ENCODE data around the gene NUTM2A. TPM values are rescaled to one million over a fixed set of nuclear protein-coding genes. Genes with fewer than 3 reads are reported as not detected.
"Not testable (repeated sequence)": the region's sequence is repeated elsewhere in the genome, so short reads cannot be mapped to it uniquely, and the experiment has no call there.

NUTM2A gene
- total and polyA plus RNA-seq, 9 of the 15 experiments (the other 6 are each of a cell fraction or from before 2014, with no cell fraction given), result 0.07 to 2.8 (median 0.83) TPM; not detected in 2

- DNase-seq (ENCODE audit: extremely low read depth in 1 of 4, low spot score in 3 of 4); POLR2A ChIA-PET; H3K27ac ChIP-seq (ENCODE audit: extremely low read depth, low read depth, low read length); H3K4me1 ChIP-seq (replicated peaks in 1 of 2; ENCODE audit: control insufficient read depth in 2 of 2, insufficient read depth in 2 of 2, low read length in 2 of 2); H3K36me3 ChIP-seq (ENCODE audit: control insufficient read depth, insufficient read depth, low read length); H3K4me3 ChIP-seq; H3K27me3 ChIP-seq (ENCODE audit: control insufficient read depth in 2 of 2, insufficient read depth in 2 of 2, low read length in 2 of 2); H3K4me2 ChIP-seq (ENCODE audit: insufficient read depth, low read length); intact Hi-C loops (cut with micrococcal nuclease); H3K9me3 ChIP-seq (replicated peaks; ENCODE audit: control insufficient read depth, insufficient read depth, low read depth, low read length); CTCF ChIA-PET (ENCODE audit: low intra/inter-chr PET ratio); H3K9ac ChIP-seq (ENCODE audit: insufficient read depth in 1 of 2, low read depth in 2 of 2, low read length in 2 of 2); H3K9me1 ChIP-seq (ENCODE audit: control insufficient read depth, insufficient read depth, low read length); FAIRE-seq; H2AFZ ChIP-seq (ENCODE audit: low read depth, low read length); BruUV-seq (replicated peaks); in situ Hi-C loops (cut with MboI); H4K20me1 ChIP-seq (replicated peaks; ENCODE audit: control insufficient read depth, insufficient read depth, low read length); H3K79me2 ChIP-seq (ENCODE audit: control insufficient read depth, insufficient read depth, low read length); ATAC-seq: not testable (repeated sequence)
- 93% methylated on average over 2 of the region's 6 CpGs for WGBS (ENCODE audit: insufficient coverage, low coverage, missing lambda C conversion rate)
Observed at GRCh38 chr10:87239346-87239808, 14.1 kb downstream of the NUTM2A start.

GRCh38 chr10:87242192-87242591, 16.9 kb downstream of the NUTM2A start:
- CTCF ChIA-PET (ENCODE audit: low intra/inter-chr PET ratio); H3K4me3 ChIP-seq; H3K36me3 ChIP-seq (ENCODE audit: control insufficient read depth, insufficient read depth, low read length); H3K27me3 ChIP-seq (ENCODE audit: control insufficient read depth in 2 of 2, insufficient read depth in 2 of 2, low read length in 2 of 2); H4K20me1 ChIP-seq (replicated peaks; ENCODE audit: control insufficient read depth, insufficient read depth, low read length); in situ Hi-C loops (cut with MboI); FAIRE-seq; intact Hi-C loops (cut with micrococcal nuclease); H3K4me2 ChIP-seq (ENCODE audit: insufficient read depth, low read length); H3K27ac ChIP-seq (ENCODE audit: extremely low read depth, low read depth, low read length); H3K4me1 ChIP-seq (replicated peaks in 1 of 2; ENCODE audit: control insufficient read depth in 2 of 2, insufficient read depth in 2 of 2, low read length in 2 of 2); POLR2A ChIA-PET; H2AFZ ChIP-seq (ENCODE audit: low read depth, low read length); DNase-seq (ENCODE audit: extremely low read depth in 1 of 4, low spot score in 3 of 4); BruUV-seq (replicated peaks); ATAC-seq; H3K9ac ChIP-seq (ENCODE audit: insufficient read depth in 1 of 2, low read depth in 2 of 2, low read length in 2 of 2); H3K9me3 ChIP-seq (replicated peaks; ENCODE audit: control insufficient read depth, insufficient read depth, low read depth, low read length); H3K79me2 ChIP-seq (ENCODE audit: control insufficient read depth, insufficient read depth, low read length); H3K9me1 ChIP-seq (ENCODE audit: control insufficient read depth, insufficient read depth, low read length): not testable (repeated sequence)
- WGBS (ENCODE audit: insufficient coverage, low coverage, missing lambda C conversion rate), result 81% methylated on average over 3 of the region's 3 CpGs

DNA sequence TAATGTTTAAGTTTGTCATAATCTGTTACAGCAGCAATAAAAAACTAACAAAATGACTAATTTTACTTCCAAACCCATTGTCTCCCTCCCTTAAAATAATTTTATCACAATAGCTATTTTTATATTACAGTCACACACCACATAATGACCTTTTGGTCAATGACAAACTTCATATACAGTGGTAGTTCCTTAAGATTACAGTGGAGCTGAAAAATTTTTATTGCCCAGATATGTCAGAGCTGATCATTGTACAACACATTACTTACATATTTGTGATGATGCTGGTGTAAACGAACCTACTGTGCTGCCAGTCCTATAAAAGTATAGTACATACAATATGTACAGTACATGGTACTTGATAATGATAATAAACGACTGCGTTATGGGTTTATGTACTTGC, 22.1 kb downstream of the NUTM2A start:
- H3K79me2 ChIP-seq (ENCODE audit: control insufficient read depth, insufficient read depth, low read length); H3K36me3 ChIP-seq (ENCODE audit: control insufficient read depth, insufficient read depth, low read length); intact Hi-C loops (cut with micrococcal nuclease); ATAC-seq; H2AFZ ChIP-seq (ENCODE audit: low read depth, low read length); H3K9me1 ChIP-seq (ENCODE audit: control insufficient read depth, insufficient read depth, low read length); H3K4me2 ChIP-seq (ENCODE audit: insufficient read depth, low read length); H3K4me1 ChIP-seq (replicated peaks in 1 of 2; ENCODE audit: control insufficient read depth in 2 of 2, insufficient read depth in 2 of 2, low read length in 2 of 2); H3K27ac ChIP-seq (ENCODE audit: extremely low read depth, low read depth, low read length); in situ Hi-C loops (cut with MboI); H3K9me3 ChIP-seq (replicated peaks; ENCODE audit: control insufficient read depth, insufficient read depth, low read depth, low read length); CTCF ChIA-PET (ENCODE audit: low intra/inter-chr PET ratio); H4K20me1 ChIP-seq (replicated peaks; ENCODE audit: control insufficient read depth, insufficient read depth, low read length); POLR2A ChIA-PET; FAIRE-seq; H3K4me3 ChIP-seq; BruUV-seq (replicated peaks); H3K9ac ChIP-seq (ENCODE audit: insufficient read depth in 1 of 2, low read depth in 2 of 2, low read length in 2 of 2); DNase-seq (ENCODE audit: extremely low read depth in 1 of 4, low spot score in 3 of 4); H3K27me3 ChIP-seq (ENCODE audit: control insufficient read depth in 2 of 2, insufficient read depth in 2 of 2, low read length in 2 of 2): not testable (repeated sequence)
- 43% methylated on average over 1 of the region's 3 CpGs for WGBS (ENCODE audit: insufficient coverage, low coverage, missing lambda C conversion rate)

DNA sequence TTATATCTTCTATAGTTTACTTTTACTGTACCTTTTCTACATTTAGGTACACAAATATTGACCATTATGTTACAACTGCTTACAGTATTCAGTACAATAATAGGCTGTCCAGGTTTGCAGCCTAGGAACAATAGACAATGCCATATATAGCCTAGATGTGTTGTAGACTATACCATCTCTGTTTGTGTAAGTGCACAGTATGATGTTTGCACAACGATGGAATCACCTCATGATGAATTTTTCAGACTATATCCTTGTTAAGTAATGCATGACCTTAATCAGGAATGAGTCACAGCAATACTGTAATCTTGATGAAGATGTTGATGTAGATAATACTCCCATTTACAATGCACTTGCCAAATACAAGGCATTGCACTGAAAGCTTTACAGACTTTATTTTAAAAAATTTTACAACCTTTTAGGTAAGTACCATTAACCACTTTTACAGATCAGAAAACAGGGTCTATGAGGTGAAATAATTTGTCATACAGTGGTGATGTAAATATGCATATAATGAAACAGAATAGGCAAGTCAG, 23.6 kb downstream of the NUTM2A start:
- H3K27ac ChIP-seq (ENCODE audit: extremely low read depth, low read depth, low read length); ATAC-seq; H3K9me3 ChIP-seq (replicated peaks; ENCODE audit: control insufficient read depth, insufficient read depth, low read depth, low read length); CTCF ChIA-PET (ENCODE audit: low intra/inter-chr PET ratio); H3K79me2 ChIP-seq (ENCODE audit: control insufficient read depth, insufficient read depth, low read length); H4K20me1 ChIP-seq (replicated peaks; ENCODE audit: control insufficient read depth, insufficient read depth, low read length); H3K4me2 ChIP-seq (ENCODE audit: insufficient read depth, low read length); POLR2A ChIA-PET; intact Hi-C loops (cut with micrococcal nuclease); H3K9ac ChIP-seq (ENCODE audit: insufficient read depth in 1 of 2, low read depth in 2 of 2, low read length in 2 of 2); H3K4me3 ChIP-seq; BruUV-seq (replicated peaks); H3K27me3 ChIP-seq (ENCODE audit: control insufficient read depth in 2 of 2, insufficient read depth in 2 of 2, low read length in 2 of 2); H3K4me1 ChIP-seq (replicated peaks in 1 of 2; ENCODE audit: control insufficient read depth in 2 of 2, insufficient read depth in 2 of 2, low read length in 2 of 2); DNase-seq (ENCODE audit: extremely low read depth in 1 of 4, low spot score in 3 of 4); H3K9me1 ChIP-seq (ENCODE audit: control insufficient read depth, insufficient read depth, low read length); H2AFZ ChIP-seq (ENCODE audit: low read depth, low read length); FAIRE-seq; in situ Hi-C loops (cut with MboI); H3K36me3 ChIP-seq (ENCODE audit: control insufficient read depth, insufficient read depth, low read length): not testable (repeated sequence)
- WGBS (ENCODE audit: insufficient coverage, low coverage, missing lambda C conversion rate), result no CpG with 5 or more reads among the region's 1 CpG

Data from K562 (cell line).